Kidney epithelial cell (primary cell): Measurements from ENCODE around the gene ARHGEF7. TPM values are rescaled to one million over a fixed set of nuclear protein-coding genes. Genes with fewer than 3 reads are reported as not detected.

ENCODE experiments used
- DNase-seq: peaks from one replicate; pipeline ENCODE4 v3.0.0-alpha.2; 2010; ENCODE audit warnings: low read depth
- H3K27me3 ChIP-seq: 2 replicates; pipeline ENCODE4 v1.6.0; 2011; ENCODE audit warnings: low read length; ENCODE audit not compliant: control insufficient read depth, insufficient read depth
- H3K36me3 ChIP-seq: 2 replicates; pipeline ENCODE4 v1.5.1; 2011; ENCODE audit warnings: low read length; ENCODE audit not compliant: control insufficient read depth, insufficient read depth
- H3K4me3 ChIP-seq: 2 replicates; pipeline ENCODE4 v1.5.1; 2011; ENCODE audit warnings: low read depth, mild to moderate bottlenecking, control low read depth, low read length
- total RNA-seq: library from RNA; depleted of rRNA; stranded (reverse); fragments of >200 nt; gene quantifications from 2 replicates; pipeline ENCODE4 v1.2.3, GENCODE V29; 2015
- TF ChIP-seq, protein P1 (sequence below): IDR thresholded peaks from 2 replicates; pipeline ENCODE4 v1.5.1; 2011; ENCODE audit warnings: mild to moderate bottlenecking, moderate library complexity, low read length, control low read depth, inconsistent platforms; ENCODE audit not compliant: insufficient read depth, poor library complexity, severe bottlenecking

The ARHGEF7 gene
- total RNA-seq, 1 donor from 2014 or later, result 32.4 TPM

GRCh38 chr13:111092685-111093084 is 22.4 kb upstream of the ARHGEF7 start:
- Histone ChIP-seq H3K36me3 (no peaks in the 10 kb centered on the region), H3K4me3 (no peak overlapping the region), H3K27me3 (peaks cover 18% of the 10 kb centered on the region)
- TF ChIP-seq, protein P1, sequence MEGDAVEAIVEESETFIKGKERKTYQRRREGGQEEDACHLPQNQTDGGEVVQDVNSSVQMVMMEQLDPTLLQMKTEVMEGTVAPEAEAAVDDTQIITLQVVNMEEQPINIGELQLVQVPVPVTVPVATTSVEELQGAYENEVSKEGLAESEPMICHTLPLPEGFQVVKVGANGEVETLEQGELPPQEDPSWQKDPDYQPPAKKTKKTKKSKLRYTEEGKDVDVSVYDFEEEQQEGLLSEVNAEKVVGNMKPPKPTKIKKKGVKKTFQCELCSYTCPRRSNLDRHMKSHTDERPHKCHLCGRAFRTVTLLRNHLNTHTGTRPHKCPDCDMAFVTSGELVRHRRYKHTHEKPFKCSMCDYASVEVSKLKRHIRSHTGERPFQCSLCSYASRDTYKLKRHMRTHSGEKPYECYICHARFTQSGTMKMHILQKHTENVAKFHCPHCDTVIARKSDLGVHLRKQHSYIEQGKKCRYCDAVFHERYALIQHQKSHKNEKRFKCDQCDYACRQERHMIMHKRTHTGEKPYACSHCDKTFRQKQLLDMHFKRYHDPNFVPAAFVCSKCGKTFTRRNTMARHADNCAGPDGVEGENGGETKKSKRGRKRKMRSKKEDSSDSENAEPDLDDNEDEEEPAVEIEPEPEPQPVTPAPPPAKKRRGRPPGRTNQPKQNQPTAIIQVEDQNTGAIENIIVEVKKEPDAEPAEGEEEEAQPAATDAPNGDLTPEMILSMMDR, result no peak
- no peak for DNase-seq

DNA sequence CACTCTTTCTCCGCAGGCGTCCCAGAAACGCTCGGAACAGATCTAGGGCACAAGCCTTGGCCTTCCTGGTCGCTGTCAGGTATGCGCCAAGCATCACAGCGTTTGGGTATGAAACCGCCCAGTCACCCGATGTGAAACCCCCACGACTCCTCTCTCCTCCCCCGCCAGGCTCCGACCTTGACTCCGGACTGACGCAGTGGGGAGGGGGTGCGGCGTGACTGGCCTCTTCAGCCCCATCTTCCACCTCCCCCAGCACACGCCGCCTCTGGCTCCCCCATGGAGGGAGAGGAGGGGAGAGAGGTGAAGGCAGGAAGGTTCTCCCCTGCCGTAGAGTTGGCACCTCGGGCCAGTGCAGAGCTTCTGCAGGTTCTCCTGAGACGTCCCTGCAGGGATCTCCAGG is 22.0 kb upstream of the ARHGEF7 start:
- no peaks in the 10 kb centered on the region for H3K36me3 ChIP-seq
- DNase-seq, result no peak
- H3K4me3 ChIP-seq, result no peak overlapping the region
- peaks cover 20% of the 10 kb centered on the region for H3K27me3 ChIP-seq
- TF ChIP-seq, protein P1, result no peak

GRCh38 chr13:111093634-111094033 is 21.5 kb upstream of the ARHGEF7 start:
- DNase-seq, result no peak
- TF ChIP-seq, protein P1, result no peak
- H3K27me3 ChIP-seq, result peaks cover 20% of the 10 kb centered on the region
- no peaks in the 10 kb centered on the region for H3K36me3 ChIP-seq
- no peak overlapping the region for H3K4me3 ChIP-seq

GRCh38 chr13:111095031-111095840 is 19.9 kb upstream of the ARHGEF7 start:
- DNase-seq, result no peak
- Histone ChIP-seq H3K27me3 (peaks cover 20% of the 10 kb centered on the region), H3K4me3 (no peak overlapping the region), H3K36me3 (no peaks in the 10 kb centered on the region)
- TF ChIP-seq, protein P1, result no peak

DNA sequence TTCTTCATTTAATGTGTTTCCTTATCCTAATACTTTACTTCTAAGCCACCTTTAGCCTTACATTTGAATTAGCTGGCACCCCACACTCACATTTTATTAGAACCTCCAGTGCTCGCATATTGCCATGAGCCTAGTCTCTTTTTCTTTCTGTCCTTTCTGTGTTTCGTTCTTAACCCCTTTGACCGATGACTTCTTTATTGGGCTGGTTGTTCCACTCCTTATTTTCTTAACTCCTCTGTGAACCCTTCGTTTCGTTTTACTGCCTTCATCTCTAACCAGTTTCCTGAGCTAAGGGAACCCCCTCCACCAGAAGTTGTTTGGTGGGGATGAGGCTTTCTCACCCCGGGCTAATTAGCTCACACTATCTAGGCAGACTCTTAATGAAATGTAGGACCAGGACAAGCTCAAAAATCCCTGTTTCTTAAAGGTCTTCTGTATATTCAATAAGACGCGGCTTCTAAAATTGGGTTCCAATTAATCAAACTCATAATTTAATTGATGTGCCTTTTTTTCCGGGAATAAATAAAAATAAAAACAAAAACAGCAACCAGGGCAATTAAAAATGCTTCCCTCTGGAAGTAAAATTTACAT is 19.1 kb upstream of the ARHGEF7 start:
- Histone ChIP-seq H3K27me3 (peaks cover 20% of the 10 kb centered on the region), H3K4me3 (no peak overlapping the region), H3K36me3 (no peaks in the 10 kb centered on the region)
- DNase-seq, result no peak
- TF ChIP-seq, protein P1, result no peak
